Activated naive CD4-positive, alpha-beta T cell treated with Interleukin-2 at 50 U/mL for 16 hours (primary cell): Measurements from ENCODE around the gene ARHGEF18.

Experiments used
- DNase-seq: peaks from one replicate; pipeline ENCODE4 v3.0.0-alpha.2; 2020

ARHGEF18 gene

DNA sequence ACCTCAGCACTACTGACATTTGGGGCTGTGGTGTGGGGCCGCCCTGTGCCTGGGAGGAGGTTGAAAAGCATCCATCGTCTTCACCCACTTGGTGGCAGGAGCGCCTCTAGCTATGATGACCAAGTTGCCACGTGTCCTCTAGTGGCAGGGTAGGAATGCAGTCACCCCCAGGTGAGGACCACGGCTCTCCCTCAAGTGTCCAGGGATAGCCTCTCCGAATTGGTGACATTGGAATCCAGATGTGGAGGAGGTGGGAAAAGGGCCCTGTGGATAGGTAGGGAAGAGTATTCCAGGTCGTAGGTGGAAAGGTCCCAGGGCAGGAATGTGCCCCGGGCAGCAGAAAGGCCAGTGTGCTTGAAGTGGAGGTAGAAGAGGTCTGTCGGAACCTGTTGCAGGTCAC, 37.6 kb downstream of the ARHGEF18 start:
- peak; percentile 23 for DNase-seq

- DNase-seq: no peak
These were observed 38.0 kb downstream of the ARHGEF18 start for GRCh38 chr19:7386769-7387168.

DNA sequence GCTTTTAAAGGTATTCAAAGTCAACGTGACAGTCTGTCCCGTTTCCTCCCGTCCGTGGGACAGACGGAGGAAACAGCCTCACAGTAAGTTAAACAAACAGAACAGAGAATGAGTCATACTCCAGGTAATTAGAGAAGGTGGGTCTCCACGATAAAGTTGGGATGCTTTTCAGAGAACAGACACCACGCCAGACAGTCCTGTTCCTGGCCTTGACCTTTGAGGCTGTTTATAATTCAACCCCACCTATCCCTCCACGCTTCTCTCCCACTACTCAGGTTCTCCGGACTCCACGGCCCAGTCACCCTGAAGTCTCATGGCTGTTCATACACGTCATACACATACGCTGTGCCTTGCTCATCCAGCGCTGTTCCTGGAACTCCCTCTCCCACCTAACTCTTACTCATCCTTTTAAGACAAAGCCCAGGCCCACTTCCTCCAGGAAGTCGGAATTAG, 42.5 kb downstream of the ARHGEF18 start:
- DNase-seq: no peak

DNA sequence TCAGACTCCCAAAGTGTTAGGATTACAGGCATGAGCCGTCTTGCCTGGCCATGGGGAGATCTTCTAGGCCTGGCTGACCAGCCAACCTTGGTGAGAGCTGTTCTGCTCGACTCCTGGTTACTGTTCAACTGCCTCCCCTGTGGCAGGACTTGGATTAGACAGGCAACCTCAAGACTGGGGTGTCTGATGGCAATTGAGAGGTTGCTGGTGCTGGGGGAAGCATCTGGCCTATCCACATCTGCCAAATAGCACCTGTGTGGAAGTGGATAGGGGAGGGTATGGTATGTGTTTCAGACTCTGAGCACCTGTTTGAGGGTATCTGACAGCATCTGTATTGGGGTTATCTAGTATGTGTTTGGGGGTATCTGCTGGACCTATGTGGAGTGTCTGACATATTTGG, 44.7 kb downstream of the ARHGEF18 start:
- no peak for DNase-seq

GRCh38 chr19:7393939-7394730, 45.4 kb downstream of the ARHGEF18 start:
- DNase-seq: no peak

DNA sequence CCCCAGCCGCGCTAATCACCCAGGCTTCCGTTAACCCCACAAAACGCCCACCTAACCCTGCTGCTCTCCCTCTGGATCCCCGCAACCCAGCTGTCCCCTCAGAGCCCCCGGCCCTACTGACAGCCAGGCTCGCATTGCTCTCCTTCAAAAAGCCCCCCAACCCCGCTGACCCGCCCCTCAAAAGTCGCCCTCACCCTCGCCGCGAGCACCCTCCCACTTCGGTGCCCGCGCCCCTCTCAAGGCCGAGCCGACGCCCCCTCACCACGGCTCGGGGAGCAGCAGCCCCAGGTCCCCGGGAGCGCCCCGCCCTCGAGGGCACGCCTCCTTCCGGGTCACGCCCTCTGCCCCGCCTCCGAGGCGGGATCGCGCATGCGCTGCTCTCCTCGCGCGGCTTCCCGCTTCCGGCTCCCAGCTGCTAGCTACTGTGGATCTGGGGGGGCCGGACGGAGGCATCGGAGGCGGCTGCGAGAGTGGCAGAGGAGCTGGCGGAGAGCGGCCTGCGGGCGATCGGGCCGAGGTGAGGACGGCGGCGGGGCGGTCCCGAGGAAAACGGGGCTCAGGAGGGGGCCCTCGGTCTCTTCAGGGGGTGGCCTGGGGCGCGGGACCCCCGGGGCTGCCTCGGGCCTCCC, 46.1 kb downstream of the ARHGEF18 start:
- peak; percentile 86 for DNase-seq

- no peak for DNase-seq
These were observed 46.8 kb downstream of the ARHGEF18 start for GRCh38 chr19:7395360-7396066.

DNA sequence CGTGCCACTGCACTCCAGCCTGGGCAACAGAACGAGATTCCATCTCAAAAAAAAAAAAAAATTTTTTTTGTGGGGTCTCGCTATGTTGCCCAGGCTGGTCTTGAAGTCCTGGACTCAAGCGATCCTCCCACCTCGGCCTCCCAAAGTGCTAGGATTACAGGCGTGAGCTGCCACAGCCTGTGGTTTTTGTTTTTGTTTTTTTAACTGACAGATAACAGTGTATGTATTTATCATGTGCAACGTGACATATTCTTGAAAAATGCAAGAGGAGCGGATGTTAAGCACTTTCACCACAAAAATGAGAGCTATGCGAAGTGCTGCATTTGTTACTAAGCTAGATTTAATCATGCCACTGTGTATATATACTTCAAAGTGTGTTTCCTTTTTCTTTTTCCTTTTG, 49.0 kb downstream of the ARHGEF18 start:
- no peak for DNase-seq
